K562 (cell line): ENCODE measurements around the gene COL4A1. TPM values are rescaled to one million over a fixed set of nuclear protein-coding genes. Genes with fewer than 3 reads are reported as not detected.

Experiments
- ATAC-seq: fragments of 200-7000 bp; cut with Tn5 transposase; 3 replicates; pipeline ENCODE4 v1.9.1; 2020; ENCODE audit warnings: moderate library complexity
- BruUV-seq: library from RNA; stranded (reverse); fragments of 400-500 nt; replicated peaks from 2 replicates; lab custom pipeline; 2021; lab: Mats Ljungman, UMichigan
- CTCF ChIA-PET: fragments of 300-600 bp; formaldehyde crosslinking; extraction: SDS; loops from one replicate; lab custom pipeline; 2021; ENCODE audit warnings: low intra/inter-chr PET ratio; lab: Yijun Ruan, JAX
- POLR2A ChIA-PET: fragments of 300-600, 350-650 bp; sonication (Branson Sonifier 250); formaldehyde crosslinking; extraction: SDS; loops from one replicate; lab custom pipeline; 2021; ENCODE audit warnings: antibody characterized with exemption, inconsistent platforms; lab: Yijun Ruan, JAX
- DNase-seq, 4 experiments: peaks; one replicate each; pipeline versions ENCODE4 v3.0.0 to v3.0.0-alpha.2; 2011 to 2018; ENCODE audit warnings: low spot score in 3 of 4, mixed read lengths in 3 of 4; ENCODE audit errors: extremely low read depth in 1 of 4
- FAIRE-seq: peaks from 2 replicates; lab custom pipeline; 2011; peaks lifted over from hg19 to GRCh38; lab: Jason Lieb, UNC
- H2AFZ ChIP-seq: 2 replicates; pipeline ENCODE4 v1.6.0; 2011; ENCODE audit warnings: low read depth, low read length, control low read depth, inconsistent platforms
- H3K27ac ChIP-seq: fragments of 200-600 bp; 3 replicates; pipeline ENCODE4 v1.8.0; 2011; ENCODE audit warnings: low read depth, mild to moderate bottlenecking, control low read depth, inconsistent platforms, low read length, moderate library complexity, mixed read lengths; ENCODE audit errors: extremely low read depth
- H3K27me3 ChIP-seq, 2 experiments: fragments of 300-600 bp in 1 of 2; 2 replicates in 1 of 2; 3 replicates in 1 of 2; pipeline versions ENCODE4 v1.6.0 to v1.8.0; 2011; ENCODE audit warnings: inconsistent platforms in 2 of 2, low read length in 2 of 2, mild to moderate bottlenecking in 1 of 2, mixed read lengths in 1 of 2, moderate library complexity in 1 of 2; ENCODE audit not compliant: control insufficient read depth in 2 of 2, insufficient read depth in 2 of 2
- H3K36me3 ChIP-seq: fragments of 300-600 bp; 3 replicates; pipeline ENCODE4 v1.8.0; 2011; ENCODE audit warnings: mild to moderate bottlenecking, low read length, inconsistent platforms; ENCODE audit not compliant: control insufficient read depth, insufficient read depth
- H3K4me1 ChIP-seq, 2 experiments: fragments of 200-600 bp in 1 of 2; replicated peaks in 1 of 2; 2 replicates in 1 of 2; 3 replicates in 1 of 2; pipeline versions ENCODE4 v1.5.1 to v1.8.0; 2011; ENCODE audit warnings: inconsistent platforms in 2 of 2, low read length in 2 of 2, mild to moderate bottlenecking in 1 of 2, mixed read lengths in 1 of 2, moderate library complexity in 1 of 2; ENCODE audit not compliant: control insufficient read depth in 2 of 2, insufficient read depth in 2 of 2
- H3K4me2 ChIP-seq: 2 replicates; pipeline ENCODE4 v1.6.1; 2011; ENCODE audit warnings: low read length, control low read depth, inconsistent platforms, mixed read lengths; ENCODE audit not compliant: insufficient read depth
- H3K4me3 ChIP-seq: fragments of 200-600 bp; sonication (generic), shearing (Covaris generic); 2 replicates; pipeline ENCODE4 v1.5.1; 2016; ENCODE audit warnings: control low read depth, inconsistent platforms
- H3K79me2 ChIP-seq: fragments of 200-600 bp; 3 replicates; pipeline ENCODE4 v1.8.0; 2011; ENCODE audit warnings: low read length, inconsistent platforms; ENCODE audit not compliant: control insufficient read depth, insufficient read depth
- H3K9ac ChIP-seq, 2 experiments: 2 replicates each; pipeline versions ENCODE4 v1.6.0 to v1.6.1; 2011; ENCODE audit warnings: low read depth in 2 of 2, low read length in 2 of 2, control low read depth in 1 of 2, inconsistent platforms in 1 of 2, mild to moderate bottlenecking in 1 of 2, mixed read lengths in 1 of 2; ENCODE audit not compliant: insufficient read depth in 1 of 2
- H3K9me1 ChIP-seq: one replicate; pipeline ENCODE4 v1.6.0; 2011; ENCODE audit warnings: inconsistent platforms, mild to moderate bottlenecking, low read length, moderate library complexity; ENCODE audit not compliant: control insufficient read depth, insufficient read depth
- H3K9me3 ChIP-seq: replicated peaks from 2 replicates; pipeline ENCODE4 v1.5.1; 2011; ENCODE audit warnings: low read depth, low read length, inconsistent platforms; ENCODE audit not compliant: control insufficient read depth, insufficient read depth
- H4K20me1 ChIP-seq: replicated peaks from 2 replicates; pipeline ENCODE4 v1.6.1; 2011; ENCODE audit warnings: low read length, inconsistent platforms, mixed read lengths; ENCODE audit not compliant: control insufficient read depth, insufficient read depth
- DDX20 ChIP-seq: fragments of 450-650 bp; IDR thresholded peaks from 2 replicates; pipeline ENCODE4 v1.6.1; 2016; ENCODE audit warnings: missing genetic modification characterization, low read depth, mild to moderate bottlenecking, missing compliant biosample characterization, moderate library complexity
- E2F5 ChIP-seq: sonication (generic); formaldehyde crosslinking; IDR thresholded peaks from 2 replicates; pipeline ENCODE4 v1.8.0; 2022; ENCODE audit warnings: mild to moderate bottlenecking, missing genetic modification reagents
- EZH2 ChIP-seq: IDR thresholded peaks from 2 replicates; pipeline ENCODE4 v1.6.1; 2012; ENCODE audit warnings: low read depth, mild to moderate bottlenecking, inconsistent platforms, low read length, borderline replicate concordance
- FOXM1 ChIP-seq, 2 experiments: fragments of 450-650 bp in 1 of 2; sonication (generic) in 1 of 2; formaldehyde crosslinking in 1 of 2; IDR thresholded peaks; 2 replicates each; pipeline versions ENCODE4 v1.6.1 to v1.9.0; 2017 to 2022; ENCODE audit warnings: low read depth in 2 of 2, mild to moderate bottlenecking in 2 of 2, missing genetic modification reagents in 1 of 2, moderate library complexity in 1 of 2
- KLF10 ChIP-seq: fragments of 250-450 bp; sonication (Bioruptor Pico); IDR thresholded peaks from 2 replicates; pipeline ENCODE4 v1.6.1; 2021; ENCODE audit warnings: matching md5 sums
- MITF ChIP-seq: IDR thresholded peaks from 2 replicates; pipeline ENCODE4 v1.6.1; 2014; ENCODE audit warnings: antibody characterized with exemption
- MTF1 ChIP-seq: fragments of 250-450 bp; sonication (Bioruptor Pico); IDR thresholded peaks from 2 replicates; pipeline ENCODE4 v1.9.0; 2021; ENCODE audit warnings: moderate library complexity, mild to moderate bottlenecking, inconsistent platforms, borderline replicate concordance
- MYNN ChIP-seq, 2 experiments: sonication (generic); formaldehyde crosslinking in 1 of 2; IDR thresholded peaks; 2 replicates each; pipeline versions ENCODE4 v1.5.0 to v1.6.1; 2016 to 2020; ENCODE audit warnings: antibody characterized with exemption in 1 of 2, missing genetic modification reagents in 1 of 2
- OTX1 ChIP-seq: fragments of 450-650 bp; formaldehyde crosslinking; IDR thresholded peaks from 2 replicates; pipeline ENCODE4 v1.4.0; 2022; ENCODE audit warnings: mild to moderate bottlenecking
- POLR2B ChIP-seq: fragments of 450-650 bp; IDR thresholded peaks from 2 replicates; pipeline ENCODE4 v1.6.1; 2018; ENCODE audit warnings: low read depth; ENCODE audit not compliant: partially characterized antibody
- SAP30 ChIP-seq: fragments of 200-600 bp; sonication (generic); IDR thresholded peaks from 2 replicates; pipeline ENCODE4 v1.6.1; 2012; ENCODE audit warnings: borderline replicate concordance, low read depth, mild to moderate bottlenecking, moderate library complexity, low read length, control low read depth, inconsistent platforms; ENCODE audit not compliant: insufficient read depth, poor library complexity, severe bottlenecking
- SRSF9 ChIP-seq: fragments of 200-400 bp; formaldehyde crosslinking; IDR thresholded peaks from 2 replicates; pipeline ENCODE4 v1.6.1; 2017; ENCODE audit warnings: low read depth, low read length, borderline replicate concordance
- THRAP3 ChIP-seq: fragments of 450-650 bp; IDR thresholded peaks from 2 replicates; pipeline ENCODE4 v1.6.1; 2016; ENCODE audit warnings: mild to moderate bottlenecking, inconsistent platforms, borderline replicate concordance
- ZBTB9 ChIP-seq: fragments of 450-650 bp; formaldehyde crosslinking; IDR thresholded peaks from 2 replicates; pipeline ENCODE4 v1.4.0; 2020; ENCODE audit warnings: mild to moderate bottlenecking, moderate library complexity
- ZNF140 ChIP-seq: fragments of 250-450 bp; sonication (Bioruptor Pico); IDR thresholded peaks from 2 replicates; pipeline ENCODE4 v1.8.0; 2021; ENCODE audit warnings: moderate library complexity, mild to moderate bottlenecking, inconsistent platforms
- ZNF398 ChIP-seq: fragments of 250-450 bp; sonication (Bioruptor Pico); IDR thresholded peaks from 2 replicates; pipeline ENCODE4 v1.8.0; 2021; ENCODE audit warnings: moderate library complexity, mild to moderate bottlenecking, inconsistent platforms
- ZNF696 ChIP-seq: fragments of 250-450 bp; sonication (Bioruptor Pico); conservative IDR thresholded peaks from 2 replicates; pipeline ENCODE4 v1.4.0; 2020; ENCODE audit warnings: mild to moderate bottlenecking, moderate library complexity
- WGBS: fragments of 100-300 bp; shearing (Covaris generic); methylation state at CpG from one replicate; pipeline ENCODE4 v1.1.6; 2016; ENCODE audit warnings: low coverage, mixed read lengths; ENCODE audit not compliant: insufficient coverage; ENCODE audit errors: missing lambda C conversion rate; 5-methylcytosine and 5-hydroxymethylcytosine counted together
- in situ Hi-C: fragments of 300-500 bp; cut with MboI; formaldehyde crosslinking; loops from 4 replicates; pipeline ENCODE4 v1.15.0; 2018; ENCODE audit warnings: inconsistent platforms, mixed read lengths
- intact Hi-C: fragments of 100-400 bp; cut with micrococcal nuclease; formaldehyde crosslinking; loops from 2 replicates; pipeline ENCODE4 v1.14.2; 2022
- polyA plus RNA-seq, 8 experiments: library from polyadenylated mRNA; depleted of rRNA in 4 of 8; stranded (reverse) in 5 of 8; unstranded in 3 of 8; fragments of >200 nt; fragmentation: Nextera tagmentation in 2 of 8; fragmentation: Illumina TruSeq in 1 of 8; extraction: Ambion mirVana in 2 of 8; extraction: Trizol in 1 of 8; gene quantifications; 2 replicates each; pipeline versions ENCODE4 v1.2.1 to v1.2.3, GENCODE V29; 2011 to 2014; ENCODE audit warnings: inconsistent platforms in 1 of 8, missing spikeins in 1 of 8
- total RNA-seq, 7 experiments: library from RNA; depleted of rRNA in 6 of 7; stranded (reverse); fragments of >200 nt in 6 of 7; fragmentation: Illumina TruSeq in 2 of 7; extraction: Trizol in 2 of 7; gene quantifications; 2 replicates each; pipeline versions ENCODE4 v1.2.1 to v1.2.3, GENCODE V29; 2011 to 2021; ENCODE audit warnings: low replicate concordance in 1 of 7

Gene COL4A1
- total and polyA plus RNA-seq, 9 of the 15 experiments (the other 6 are each of a cell fraction or from before 2014, with no cell fraction given): 0.35 TPM; not detected in 8

- H3K9me3 ChIP-seq: no peaks in the 10 kb centered on the region
- ChIA-PET POLR2A (no interaction called here), CTCF (no interaction called here)
- no peaks in the 10 kb centered on the region for H3K9me1 ChIP-seq
- H3K27ac ChIP-seq: no peak overlapping the region
- BruUV-seq: no TSS peak
- no peaks in the 10 kb centered on the region for H3K79me2 ChIP-seq
- H4K20me1 ChIP-seq: no peaks in the 10 kb centered on the region
- DNase-seq (no peak), FAIRE-seq (no peak), ATAC-seq (no peak)
- 1% methylated on average over 10 of the region's 10 CpGs for WGBS
- no peak overlapping the region for H3K4me2 ChIP-seq
- in situ Hi-C loops (no loop called here), intact Hi-C loops (no loop called here)
- peaks cover 0 to 38% of the 10 kb centered on the region in 2 experiments; a peak in 3 of 5 replicates for H3K27me3 ChIP-seq
- no peaks in the 10 kb centered on the region for H3K36me3 ChIP-seq
- H3K4me3 ChIP-seq: no peak overlapping the region
- no peaks in the 10 kb centered on the region for H3K4me1 ChIP-seq
- no peak overlapping the region for H2AFZ ChIP-seq
- no peak overlapping the region for H3K9ac ChIP-seq
- no peak for TF ChIP-seq SAP30
- TF ChIP-seq OTX1 (CRISPR knock-in tag): no peak
- TF ChIP-seq DDX20 (tag): no peak
- no peak for TF ChIP-seq EZH2
- no peak for TF ChIP-seq THRAP3
- TF ChIP-seq KLF10 (CRISPR knock-in tag): no peak
- no peak for TF ChIP-seq MITF
- TF ChIP-seq ZBTB9 (CRISPR knock-in tag): no peak
- TF ChIP-seq E2F5 (CRISPR knock-in tag): no peak
- no peak for TF ChIP-seq MYNN (IDR thresholded peaks at IDR 0.05)
- TF ChIP-seq MYNN (CRISPR knock-in tag; IDR thresholded peaks at IDR 0.05): no peak
- no peak for TF ChIP-seq SRSF9
- TF ChIP-seq POLR2B: no peak
- no peak for TF ChIP-seq ZNF696 (CRISPR knock-in tag)
- no peak for TF ChIP-seq ZNF398
- no peak for TF ChIP-seq MTF1 (CRISPR knock-in tag)
- TF ChIP-seq ZNF140: no peak
- no peak for TF ChIP-seq FOXM1 (IDR thresholded peaks at IDR 0.05; ENCODE audit: low read depth)
- no peak for TF ChIP-seq FOXM1 (CRISPR knock-in tag; IDR thresholded peaks at IDR 0.05; ENCODE audit: low read depth)
These were observed 21.6 kb upstream of the COL4A1 start for GRCh38 chr13:110328573-110328972.
